OCI-LY1 (cell line): ENCODE data around the gene STK40.

Experiments used
- EZH2 ChIP-seq: fragments of 200-600 bp; sonication (generic), shearing (Covaris generic); IDR thresholded peaks from 2 replicates; pipeline ENCODE4 v1.8.0; 2017; ENCODE audit warnings: borderline replicate concordance, mixed run types, mild to moderate bottlenecking, antibody characterized with exemption, low read length, moderate library complexity, mixed read lengths
- TF ChIP-seq, protein P1 (sequence below): fragments of 200-600 bp; sonication (generic), shearing (Covaris generic); IDR thresholded peaks from 2 replicates; pipeline ENCODE4 v1.5.1; 2017; ENCODE audit warnings: mild to moderate bottlenecking, antibody characterized with exemption, low read length, moderate library complexity, mixed read lengths

DNA sequence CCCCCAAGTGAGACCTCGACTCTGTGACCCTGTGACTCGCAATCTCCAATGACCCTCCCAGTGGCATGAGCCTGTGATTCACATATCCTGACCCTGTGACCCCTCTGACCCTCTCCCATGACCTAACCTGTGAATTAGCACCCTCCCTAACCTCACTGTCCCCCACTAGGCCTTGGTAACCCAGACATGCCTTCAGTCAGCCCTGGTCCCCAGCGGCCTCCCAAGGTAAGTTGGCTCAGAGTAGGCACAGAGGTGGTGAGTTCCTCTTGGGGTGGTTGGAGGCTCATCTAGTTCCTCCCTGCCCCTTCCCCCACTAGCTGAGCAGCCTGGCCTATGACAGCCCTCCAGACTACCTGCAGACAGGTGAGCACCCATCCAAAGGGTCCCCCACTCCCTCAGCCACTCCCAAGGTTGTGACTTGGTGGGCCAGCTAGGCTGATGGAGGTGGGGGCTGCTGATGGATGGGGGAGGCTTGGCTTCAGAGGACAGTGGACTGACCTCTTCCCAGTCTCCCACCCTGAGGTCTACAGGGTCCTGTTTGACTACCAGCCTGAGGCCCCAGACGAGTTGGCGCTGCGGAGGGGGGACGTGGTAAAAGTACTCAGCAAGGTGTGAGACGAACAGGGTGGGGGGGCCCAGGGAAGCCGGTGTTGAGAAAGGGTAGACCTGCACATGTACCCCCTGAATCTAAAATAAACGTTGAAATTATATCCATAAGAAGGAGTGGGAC, 78.0 kb downstream of the STK40 start:
- TF ChIP-seq, protein P1, sequence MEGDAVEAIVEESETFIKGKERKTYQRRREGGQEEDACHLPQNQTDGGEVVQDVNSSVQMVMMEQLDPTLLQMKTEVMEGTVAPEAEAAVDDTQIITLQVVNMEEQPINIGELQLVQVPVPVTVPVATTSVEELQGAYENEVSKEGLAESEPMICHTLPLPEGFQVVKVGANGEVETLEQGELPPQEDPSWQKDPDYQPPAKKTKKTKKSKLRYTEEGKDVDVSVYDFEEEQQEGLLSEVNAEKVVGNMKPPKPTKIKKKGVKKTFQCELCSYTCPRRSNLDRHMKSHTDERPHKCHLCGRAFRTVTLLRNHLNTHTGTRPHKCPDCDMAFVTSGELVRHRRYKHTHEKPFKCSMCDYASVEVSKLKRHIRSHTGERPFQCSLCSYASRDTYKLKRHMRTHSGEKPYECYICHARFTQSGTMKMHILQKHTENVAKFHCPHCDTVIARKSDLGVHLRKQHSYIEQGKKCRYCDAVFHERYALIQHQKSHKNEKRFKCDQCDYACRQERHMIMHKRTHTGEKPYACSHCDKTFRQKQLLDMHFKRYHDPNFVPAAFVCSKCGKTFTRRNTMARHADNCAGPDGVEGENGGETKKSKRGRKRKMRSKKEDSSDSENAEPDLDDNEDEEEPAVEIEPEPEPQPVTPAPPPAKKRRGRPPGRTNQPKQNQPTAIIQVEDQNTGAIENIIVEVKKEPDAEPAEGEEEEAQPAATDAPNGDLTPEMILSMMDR = no peak
- TF ChIP-seq EZH2 = no peak
